Naive thymus-derived CD4-positive, alpha-beta T cell (primary cell): ENCODE data around the gene GMPPA. TPM values are rescaled to one million over a fixed set of nuclear protein-coding genes. Genes with fewer than 3 reads are reported as not detected.

Experiments used
- ATAC-seq: fragments of 150-1000 bp; cut with Tn5 transposase; 2 replicates; pipeline ENCODE4 v1.10.0; 2021; ENCODE audit warnings: mild to moderate bottlenecking, moderate library complexity
- CTCF ChIA-PET: fragments of 350-600 bp; sonication (Branson Sonifier 250); formaldehyde crosslinking; loops from one replicate; lab custom pipeline; 2021; ENCODE audit warnings: antibody characterized with exemption; lab: Charles Lee
- POLR2A ChIA-PET: fragments of 350-600 bp; sonication (Branson Sonifier 250); formaldehyde crosslinking; loops from one replicate; lab custom pipeline; 2021; ENCODE audit warnings: antibody characterized with exemption, inconsistent platforms; lab: Charles Lee
- DNase-seq, 9 donors: peaks; one replicate each; pipeline versions ENCODE4 v3.0.0 to v3.0.0-alpha.2; 2020 to 2022; ENCODE audit warnings: mixed read lengths in 1 of 9
- H3K27ac ChIP-seq: one replicate; pipeline ENCODE4 v1.7.0; 2013; ENCODE audit warnings: mild to moderate bottlenecking, low read depth, low read length, moderate library complexity
- H3K27me3 ChIP-seq, 2 donors: one replicate each; pipeline ENCODE4 v1.7.0; 2013; ENCODE audit warnings: low read length in 2 of 2, mild to moderate bottlenecking in 2 of 2, moderate library complexity in 2 of 2; ENCODE audit not compliant: control insufficient read depth in 2 of 2, insufficient read depth in 2 of 2
- H3K36me3 ChIP-seq, 3 experiments: 1 replicate in 2 of 3; 2 replicates in 1 of 3; pipeline ENCODE4 v1.7.0; 2013; ENCODE audit warnings: low read length in 3 of 3, mild to moderate bottlenecking in 3 of 3, moderate library complexity in 1 of 3; ENCODE audit not compliant: insufficient read depth in 3 of 3, control insufficient read depth in 2 of 3
- H3K4me1 ChIP-seq, 2 donors: one replicate each; pipeline ENCODE4 v1.7.0; 2013; ENCODE audit warnings: low read length in 2 of 2, mild to moderate bottlenecking in 2 of 2, moderate library complexity in 1 of 2; ENCODE audit not compliant: control insufficient read depth in 2 of 2, insufficient read depth in 2 of 2
- H3K4me3 ChIP-seq: 2 replicates; pipeline ENCODE4 v1.7.0; 2013; ENCODE audit warnings: mild to moderate bottlenecking, low read length
- H3K9me3 ChIP-seq, 3 experiments: 1 replicate in 2 of 3; 2 replicates in 1 of 3; pipeline ENCODE4 v1.7.0; 2013; ENCODE audit warnings: low read length in 3 of 3; ENCODE audit not compliant: control insufficient read depth in 2 of 3
- H3K27ac Mint-ChIP-seq, 9 donors: one replicate each; pipeline ENCODE4 v1.8.0; 2020 to 2022; ENCODE audit warnings: mixed read lengths in 9 of 9, mild to moderate bottlenecking in 8 of 9, moderate library complexity in 5 of 9, inconsistent platforms in 2 of 9
- H3K27me3 Mint-ChIP-seq, 5 donors: one replicate each; pipeline ENCODE4 v1.8.0; 2021 to 2022; ENCODE audit warnings: mixed read lengths in 5 of 5, mild to moderate bottlenecking in 1 of 5
- H3K36me3 Mint-ChIP-seq, 5 donors: one replicate each; pipeline ENCODE4 v1.8.0; 2020 to 2022; ENCODE audit warnings: mixed read lengths in 5 of 5, mild to moderate bottlenecking in 3 of 5, inconsistent platforms in 1 of 5
- H3K4me1 Mint-ChIP-seq, 7 donors: one replicate each; pipeline ENCODE4 v1.8.0; 2020 to 2022; ENCODE audit warnings: mixed read lengths in 7 of 7, mild to moderate bottlenecking in 3 of 7, inconsistent platforms in 1 of 7
- H3K4me3 Mint-ChIP-seq, 10 donors: one replicate each; pipeline ENCODE4 v1.8.0; 2020 to 2022; ENCODE audit warnings: mild to moderate bottlenecking in 10 of 10, mixed read lengths in 10 of 10, moderate library complexity in 6 of 10, inconsistent platforms in 2 of 10
- H3K9me3 Mint-ChIP-seq, 11 donors: one replicate each; pipeline ENCODE4 v1.8.0; 2020 to 2022; ENCODE audit warnings: mixed read lengths in 11 of 11, mild to moderate bottlenecking in 4 of 11, inconsistent platforms in 1 of 11, moderate library complexity in 1 of 11
- intact Hi-C, 2 donors: fragments of 100-400 bp; cut with micrococcal nuclease; formaldehyde crosslinking; loops; one replicate each; pipeline ENCODE4 v1.15.1; 2023
- polyA plus RNA-seq, 2 donors: library from polyadenylated mRNA; unstranded; fragments of 300-500 nt; fragmentation: Illumina TruSeq; gene quantifications; one replicate each; pipeline ENCODE4 v1.2.3, GENCODE V29; 2021
- total RNA-seq, 6 experiments: library from RNA in 5 of 6; stranded (reverse) in 5 of 6; gene quantifications; 1 replicate in 5 of 6; 2 replicates in 1 of 6; pipeline ENCODE4 v1.2.3 and lab custom pipeline; 2021 to 2026

Gene GMPPA
- total and polyA plus RNA-seq, 7 experiments from 2014 or later = 11.8 to 58.3 (median 28.1) TPM

- Histone ChIP-seq H3K36me3 (no peaks in the 10 kb centered on the region), H3K27me3 (peaks cover 3 to 11% of the 10 kb centered on the region in 2 donors), H3K9me3 (no peaks in the 10 kb centered on the region), H3K27ac (no peak overlapping the region), H3K4me3 (no peak overlapping the region), H3K4me1 (peaks cover 0 to 8% of the 10 kb centered on the region in 2 donors)
- Mint-ChIP-seq H3K27ac (no peak overlapping the region), H3K36me3 (peaks cover 0 to 3% (median 0%) of the 10 kb centered on the region in 5 donors), H3K4me1 (peaks cover 0 to 7% (median 0%) of the 10 kb centered on the region in 7 donors), H3K9me3 (no peaks in the 10 kb centered on the region), H3K4me3 (no peak overlapping the region), H3K27me3 (peaks cover 22 to 29% (median 24%) of the 10 kb centered on the region in 5 donors)
- ChIA-PET CTCF (interaction anchor here (1.0 to 1.2 kb wide), 3 partner anchors 73 to 108 kb away, joined by 3 to 7 read pairs (median 3); no protein-coding TSS in a partner anchor), POLR2A (no interaction called here)
- DNase-seq (no peak), ATAC-seq (no peak)
- intact Hi-C loops = no loop called here
Measured at GRCh38 chr2:219533930-219534661, 35.4 kb downstream of the GMPPA start.

- Histone ChIP-seq H3K4me1 (no peaks in the 10 kb centered on the region), H3K27me3 (no peaks in the 10 kb centered on the region), H3K9me3 (no peaks in the 10 kb centered on the region), H3K4me3 (no peak overlapping the region), H3K27ac (no peak overlapping the region), H3K36me3 (no peaks in the 10 kb centered on the region)
- Mint-ChIP-seq H3K27ac (no peak overlapping the region), H3K9me3 (no peaks in the 10 kb centered on the region), H3K36me3 (peaks cover 0 to 4% (median 0%) of the 10 kb centered on the region in 5 donors), H3K4me1 (peaks cover 0 to 5% (median 0%) of the 10 kb centered on the region in 7 donors), H3K4me3 (no peak overlapping the region), H3K27me3 (peaks cover under 1 to 8% (median 2%) of the 10 kb centered on the region in 5 donors)
- no peak for DNase-seq
- intact Hi-C loops = no loop called here
- ChIA-PET CTCF (no interaction called here), POLR2A (no interaction called here)
- ATAC-seq = no peak
Measured at GRCh38 chr2:219536425-219536824, 37.7 kb downstream of the GMPPA start.

GRCh38 chr2:219536967-219537366 lies 38.3 kb downstream of the GMPPA start:
- ChIA-PET CTCF (interaction anchor here (0.7 kb wide), 1 partner anchor 77 kb away, joined by 3 read pairs; no protein-coding TSS in a partner anchor), POLR2A (no interaction called here)
- peaks cover 2 to 3% of the 10 kb centered on the region in 2 donors for H3K4me1 ChIP-seq
- ATAC-seq (no peak), DNase-seq (no peak)
- H3K4me1 Mint-ChIP-seq = peaks cover 0 to 10% (median 3%) of the 10 kb centered on the region in 7 donors
- H3K36me3 Mint-ChIP-seq = peaks cover 0 to 4% (median 0%) of the 10 kb centered on the region in 5 donors
- H3K27ac Mint-ChIP-seq = no peak overlapping the region
- H3K9me3 ChIP-seq = no peaks in the 10 kb centered on the region
- H3K36me3 ChIP-seq = no peaks in the 10 kb centered on the region
- no peak overlapping the region for H3K4me3 Mint-ChIP-seq
- H3K27ac ChIP-seq = no peak overlapping the region
- H3K9me3 Mint-ChIP-seq = no peaks in the 10 kb centered on the region
- peaks cover 0 to 4% (median 0%) of the 10 kb centered on the region in 5 donors for H3K27me3 Mint-ChIP-seq
- intact Hi-C loops = no loop called here
- no peak overlapping the region for H3K4me3 ChIP-seq
- no peaks in the 10 kb centered on the region for H3K27me3 ChIP-seq

GRCh38 chr2:219537657-219538488 lies 39.2 kb downstream of the GMPPA start:
- POLR2A ChIA-PET = interaction anchor here (0.7 kb wide), 1 partner anchor 558 kb away, joined by 3 read pairs; no protein-coding TSS in a partner anchor

GRCh38 chr2:219538504-219538951 lies 39.8 kb downstream of the GMPPA start:
- ChIA-PET CTCF (interaction anchor here (0.6 to 1.2 kb wide), 3 partner anchors 8 to 148 kb away, joined by 3 to 4 read pairs (median 4); no protein-coding TSS in a partner anchor), POLR2A (interaction anchor here (0.7 kb wide), 1 partner anchor 559 kb away, joined by 3 read pairs; no protein-coding TSS in a partner anchor)
- no peaks in the 10 kb centered on the region for H3K27me3 ChIP-seq
- no peak overlapping the region for H3K4me3 ChIP-seq
- no peaks in the 10 kb centered on the region for H3K27me3 Mint-ChIP-seq
- H3K4me3 Mint-ChIP-seq = no peak overlapping the region
- H3K9me3 Mint-ChIP-seq = no peaks in the 10 kb centered on the region
- peaks cover 8 to 20% (median 12%) of the 10 kb centered on the region in 7 donors for H3K4me1 Mint-ChIP-seq
- peaks cover 0 to 4% (median 0%) of the 10 kb centered on the region in 5 donors for H3K36me3 Mint-ChIP-seq
- no peak for ATAC-seq
- no peak for DNase-seq
- H3K36me3 ChIP-seq = no peaks in the 10 kb centered on the region
- no peaks in the 10 kb centered on the region for H3K9me3 ChIP-seq
- H3K27ac ChIP-seq = no peak overlapping the region
- intact Hi-C loops = no loop called here
- H3K4me1 ChIP-seq = peaks cover 10 to 12% of the 10 kb centered on the region in 2 donors
- no peak overlapping the region for H3K27ac Mint-ChIP-seq

More at GRCh38 chr2:219537657-219538488, 39.2 kb downstream of the GMPPA start:
- CTCF ChIA-PET = interaction anchor here (0.7 to 1.0 kb wide), 2 partner anchors 22 to 78 kb away, joined by 3 to 4 read pairs; no protein-coding TSS in a partner anchor
- intact Hi-C loops = no loop called here
- Histone ChIP-seq H3K4me1 (peaks cover 10 to 12% of the 10 kb centered on the region in 2 donors), H3K4me3 (no peak overlapping the region), H3K9me3 (no peaks in the 10 kb centered on the region), H3K27me3 (no peaks in the 10 kb centered on the region), H3K27ac (no peak overlapping the region), H3K36me3 (no peaks in the 10 kb centered on the region)
- Mint-ChIP-seq H3K27me3 (no peaks in the 10 kb centered on the region), H3K4me3 (no peak overlapping the region), H3K4me1 (peaks cover 8 to 19% (median 12%) of the 10 kb centered on the region in 7 donors), H3K27ac (no peak overlapping the region), H3K9me3 (no peaks in the 10 kb centered on the region), H3K36me3 (peaks cover 0 to 4% (median 0%) of the 10 kb centered on the region in 5 donors)
- no peak for ATAC-seq
- no peak for DNase-seq
